ENCODE data around the gene CYTL1. TPM values are rescaled to one million over a fixed set of nuclear protein-coding genes. Genes with fewer than 3 reads are reported as not detected.

Gene CYTL1
- total and polyA plus RNA-seq, 2 donors (not counting 3 experiments of a cell fraction or from before 2014, with no cell fraction given): 4.0 to 36.8 TPM

DNA sequence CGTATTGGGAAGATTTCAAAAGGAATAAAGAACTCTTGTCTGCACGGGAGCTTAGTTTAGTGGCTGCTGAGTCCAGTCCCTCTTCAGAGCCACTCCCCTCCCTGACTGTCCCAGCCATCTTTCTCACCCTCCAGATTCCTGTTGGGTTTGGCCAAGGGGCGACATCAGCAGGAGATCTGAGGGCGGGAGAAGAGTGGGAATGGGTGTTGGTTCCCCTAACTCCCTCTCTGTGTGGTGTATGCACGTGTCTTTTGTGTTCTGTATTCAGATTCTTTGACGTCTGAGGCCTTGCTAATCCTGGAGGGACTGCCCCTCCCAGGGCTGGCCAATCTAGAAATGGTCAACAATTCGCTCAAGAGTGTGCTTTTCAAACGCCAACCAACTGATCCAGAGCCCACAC is 37.4 kb downstream of the CYTL1 start:
- Histone ChIP-seq H3K79me2 (ENCODE audit: control insufficient read depth, insufficient read depth, low read length) (no peaks in the 10 kb centered on the region), H3K4me3 (replicated peaks in 1 of 3; ENCODE audit: insufficient read depth in 1 of 3, low read depth in 1 of 3, low read length in 3 of 3) (no peak overlapping the region), H3K4me1 (ENCODE audit: control insufficient read depth, extremely low read depth, insufficient read depth, low read length) (no peaks in the 10 kb centered on the region), H2AFZ (ENCODE audit: low read depth, low read length) (no peak overlapping the region), H3K9me1 (replicated peaks; ENCODE audit: control insufficient read depth, extremely low read depth, insufficient read depth, low read length) (no peaks in the 10 kb centered on the region), H3K36me3 (ENCODE audit: control insufficient read depth in 2 of 2, extremely low read depth in 1 of 2, insufficient read depth in 2 of 2, low read length in 2 of 2) (no peaks in the 10 kb centered on the region), H3K27me3 (ENCODE audit: control insufficient read depth in 2 of 2, insufficient read depth in 2 of 2, low read length in 2 of 2) (no peaks in the 10 kb centered on the region), H3K4me2 (ENCODE audit: insufficient read depth, low read length) (no peak overlapping the region), H3K9me3 (replicated peaks; ENCODE audit: control insufficient read depth, insufficient read depth, low read length) (no peaks in the 10 kb centered on the region), H3K9ac (replicated peaks; ENCODE audit: extremely low read depth, insufficient read depth, low read length) (no peak overlapping the region), H4K20me1 (replicated peaks; ENCODE audit: control insufficient read depth, extremely low read depth, insufficient read depth, low read length) (no peaks in the 10 kb centered on the region), H3K27ac (ENCODE audit: insufficient read depth, low read depth, low read length) (no peak overlapping the region)
- no peak for TF ChIP-seq POLR2AphosphoS5 (IDR thresholded peaks at IDR 0.05; ENCODE audit: insufficient read depth, low read depth, low read length)
- TF ChIP-seq, protein P1, sequence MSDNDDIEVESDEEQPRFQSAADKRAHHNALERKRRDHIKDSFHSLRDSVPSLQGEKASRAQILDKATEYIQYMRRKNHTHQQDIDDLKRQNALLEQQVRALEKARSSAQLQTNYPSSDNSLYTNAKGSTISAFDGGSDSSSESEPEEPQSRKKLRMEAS (IDR thresholded peaks at IDR 0.05; ENCODE audit: insufficient read depth, insufficient read length): no peak
- TF ChIP-seq, protein P2, sequence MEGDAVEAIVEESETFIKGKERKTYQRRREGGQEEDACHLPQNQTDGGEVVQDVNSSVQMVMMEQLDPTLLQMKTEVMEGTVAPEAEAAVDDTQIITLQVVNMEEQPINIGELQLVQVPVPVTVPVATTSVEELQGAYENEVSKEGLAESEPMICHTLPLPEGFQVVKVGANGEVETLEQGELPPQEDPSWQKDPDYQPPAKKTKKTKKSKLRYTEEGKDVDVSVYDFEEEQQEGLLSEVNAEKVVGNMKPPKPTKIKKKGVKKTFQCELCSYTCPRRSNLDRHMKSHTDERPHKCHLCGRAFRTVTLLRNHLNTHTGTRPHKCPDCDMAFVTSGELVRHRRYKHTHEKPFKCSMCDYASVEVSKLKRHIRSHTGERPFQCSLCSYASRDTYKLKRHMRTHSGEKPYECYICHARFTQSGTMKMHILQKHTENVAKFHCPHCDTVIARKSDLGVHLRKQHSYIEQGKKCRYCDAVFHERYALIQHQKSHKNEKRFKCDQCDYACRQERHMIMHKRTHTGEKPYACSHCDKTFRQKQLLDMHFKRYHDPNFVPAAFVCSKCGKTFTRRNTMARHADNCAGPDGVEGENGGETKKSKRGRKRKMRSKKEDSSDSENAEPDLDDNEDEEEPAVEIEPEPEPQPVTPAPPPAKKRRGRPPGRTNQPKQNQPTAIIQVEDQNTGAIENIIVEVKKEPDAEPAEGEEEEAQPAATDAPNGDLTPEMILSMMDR (IDR thresholded peaks at IDR 0.05; ENCODE audit: extremely low read depth in 1 of 2, insufficient read depth in 1 of 2, low read depth in 1 of 2, low read length in 2 of 2): no peak
- TF ChIP-seq JUN (IDR thresholded peaks at IDR 0.05; ENCODE audit: borderline replicate concordance, insufficient read depth, insufficient read length, low read depth): no peak
- no peak for TF ChIP-seq POLR2A (IDR thresholded peaks at IDR 0.05; ENCODE audit: low read depth, low read length)
- no peak for TF ChIP-seq FOS (IDR thresholded peaks at IDR 0.05; ENCODE audit: borderline replicate concordance, insufficient read depth, low read length)
- CTCF ChIA-PET: no interaction called here
- dilution Hi-C loops (cut with MboI; ENCODE audit: extremely low pct_ligation_motif_present, low sequenced_read_pairs): no loop called here
- POLR2A ChIA-PET: no interaction called here
- DNase-seq (ENCODE audit: low read depth, low spot score) (no peak), FAIRE-seq (no peak)
- no TSS peak for BruUV-seq (replicated peaks)
- intact Hi-C loops (cut with micrococcal nuclease): no loop called here

DNA sequence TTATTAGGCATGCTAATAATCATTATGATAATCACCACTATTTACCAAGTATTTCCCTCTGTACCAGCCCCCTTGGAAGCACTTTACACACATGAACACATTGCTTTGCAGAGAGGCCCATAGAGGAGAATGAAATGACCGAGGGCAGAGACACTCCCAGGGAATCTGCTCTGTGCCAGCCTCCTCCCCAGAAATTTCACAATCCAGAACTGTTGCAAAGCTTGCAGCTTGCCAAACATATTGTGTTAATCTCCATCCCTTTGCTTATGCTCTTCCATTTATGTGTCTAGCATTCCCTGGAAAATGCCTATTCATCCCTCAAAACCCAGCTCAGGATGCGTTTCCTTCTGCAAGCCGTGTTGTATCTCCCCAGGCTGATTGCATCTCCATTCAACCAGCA is 37.8 kb downstream of the CYTL1 start:
- no TSS peak for BruUV-seq (replicated peaks)
- DNase-seq (ENCODE audit: low read depth, low spot score): no peak
- Histone ChIP-seq H4K20me1 (replicated peaks; ENCODE audit: control insufficient read depth, extremely low read depth, insufficient read depth, low read length) (no peaks in the 10 kb centered on the region), H3K9me3 (replicated peaks; ENCODE audit: control insufficient read depth, insufficient read depth, low read length) (no peaks in the 10 kb centered on the region), H3K36me3 (ENCODE audit: control insufficient read depth in 2 of 2, extremely low read depth in 1 of 2, insufficient read depth in 2 of 2, low read length in 2 of 2) (no peaks in the 10 kb centered on the region), H3K79me2 (ENCODE audit: control insufficient read depth, insufficient read depth, low read length) (no peaks in the 10 kb centered on the region), H3K9ac (replicated peaks; ENCODE audit: extremely low read depth, insufficient read depth, low read length) (no peak overlapping the region), H3K4me2 (ENCODE audit: insufficient read depth, low read length) (no peak overlapping the region), H3K27ac (ENCODE audit: insufficient read depth, low read depth, low read length) (no peak overlapping the region), H3K9me1 (replicated peaks; ENCODE audit: control insufficient read depth, extremely low read depth, insufficient read depth, low read length) (no peaks in the 10 kb centered on the region), H3K27me3 (ENCODE audit: control insufficient read depth in 2 of 2, insufficient read depth in 2 of 2, low read length in 2 of 2) (no peaks in the 10 kb centered on the region), H2AFZ (ENCODE audit: low read depth, low read length) (no peak overlapping the region), H3K4me3 (replicated peaks in 1 of 3; ENCODE audit: insufficient read depth in 1 of 3, low read depth in 1 of 3, low read length in 3 of 3) (no peak overlapping the region), H3K4me1 (ENCODE audit: control insufficient read depth, extremely low read depth, insufficient read depth, low read length) (no peaks in the 10 kb centered on the region)
- ChIA-PET POLR2A (no interaction called here), CTCF (no interaction called here)
- dilution Hi-C loops (cut with MboI; ENCODE audit: extremely low pct_ligation_motif_present, low sequenced_read_pairs): no loop called here
- no peak for TF ChIP-seq GATA2 (IDR thresholded peaks at IDR 0.05; ENCODE audit: insufficient read depth, insufficient read length, low read depth, low read length)
- no peak for TF ChIP-seq FOS (IDR thresholded peaks at IDR 0.05; ENCODE audit: borderline replicate concordance, insufficient read depth, low read length)
- no peak for TF ChIP-seq EZH2 (IDR thresholded peaks at IDR 0.05; ENCODE audit: borderline replicate concordance, low read depth, low read length, severe bottlenecking)
- TF ChIP-seq, protein P1 (IDR thresholded peaks at IDR 0.05; ENCODE audit: insufficient read depth, insufficient read length): no peak
- no peak for TF ChIP-seq JUN (IDR thresholded peaks at IDR 0.05; ENCODE audit: borderline replicate concordance, insufficient read depth, insufficient read length, low read depth)
- TF ChIP-seq POLR2A (IDR thresholded peaks at IDR 0.05; ENCODE audit: low read depth, low read length): no peak
- no peak for FAIRE-seq
- intact Hi-C loops (cut with micrococcal nuclease): no loop called here
